ENCODE results near the gene NAIP.
"Not testable (repeated sequence)": the region's sequence is repeated elsewhere in the genome, so short reads cannot be mapped to it uniquely, and the experiment has no call there.

DNA sequence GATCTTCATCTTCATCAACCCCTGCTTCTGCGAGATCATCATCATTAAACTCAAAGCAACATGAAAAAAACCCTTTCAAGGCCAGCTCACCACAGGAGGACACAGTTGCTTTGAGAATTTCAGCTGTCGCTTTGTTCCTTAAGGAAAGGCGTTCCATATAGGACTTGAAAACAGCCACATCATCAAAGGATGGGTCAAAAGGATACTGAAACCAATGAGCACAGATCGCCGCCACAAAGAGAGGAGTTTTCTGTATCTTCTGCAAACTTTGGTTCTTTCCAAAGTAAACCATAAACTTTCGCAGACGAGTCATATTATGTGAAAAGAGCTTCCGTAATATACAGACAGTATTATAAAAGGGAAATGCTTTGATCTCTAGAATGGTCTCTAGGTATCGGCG lies 40.3 kb downstream of the NAIP start:
- TF ChIP-seq CTCF (conservative IDR thresholded peaks at IDR 0.05; ENCODE audit: low read length); EZH2phosphoT487 (IDR thresholded peaks at IDR 0.05; ENCODE audit: borderline replicate concordance): not testable (repeated sequence)

All from Loucy (cell line).